Measurements from ENCODE around the gene TBC1D16. TPM values are rescaled to one million over a fixed set of nuclear protein-coding genes. Genes with fewer than 3 reads are reported as not detected.

Gene TBC1D16
- total RNA-seq, 3 donors from 2014 or later (not counting 1 experiment from before 2014, with no cell fraction given): 0.49 to 1.00 (median 0.65) TPM

DNA sequence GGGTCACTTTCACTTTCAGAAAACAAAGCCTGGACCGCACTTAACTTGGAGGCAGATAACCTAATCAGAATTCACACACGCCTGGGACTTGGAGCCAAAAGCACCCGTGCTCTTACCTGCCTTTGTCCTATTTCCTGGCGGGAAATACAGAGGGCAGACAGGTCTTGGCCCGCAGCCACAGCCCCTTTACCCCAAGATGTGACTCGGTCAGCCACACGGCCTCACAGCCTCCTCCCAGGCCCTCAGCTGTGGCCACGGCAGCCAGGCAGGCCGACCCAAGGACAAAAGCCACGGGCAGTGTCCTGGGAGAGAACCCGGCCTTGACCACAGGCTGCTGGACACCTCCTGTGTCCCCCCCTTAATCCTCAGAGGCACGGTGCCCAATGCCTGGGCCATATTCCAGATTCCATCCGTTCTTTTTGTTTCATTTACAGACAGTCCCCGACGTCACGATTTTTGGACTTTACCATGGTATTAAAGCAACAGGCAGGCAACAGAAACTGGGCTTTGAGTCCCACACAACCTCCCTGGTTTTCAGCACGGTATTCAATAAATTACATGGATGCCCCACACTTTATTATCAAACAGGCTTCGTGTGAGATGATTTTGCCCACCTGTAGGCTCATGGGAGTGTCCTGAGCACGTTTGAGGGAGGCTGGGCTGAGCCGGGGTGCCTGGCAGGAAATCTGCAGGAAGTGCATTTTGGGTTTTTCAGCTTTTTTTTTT, 35.6 kb upstream of the TBC1D16 start:
- Histone ChIP-seq H3K9me3 (ENCODE audit: control insufficient read depth, insufficient read depth, low read length) (no peaks in the 10 kb centered on the region), H3K4me3 (ENCODE audit: low read length) (no peak overlapping the region), H3K36me3 (ENCODE audit: control insufficient read depth, insufficient read depth, low read length) (no peaks in the 10 kb centered on the region), H3K27me3 (ENCODE audit: control insufficient read depth, insufficient read depth, low read length) (no peaks in the 10 kb centered on the region), H3K4me1 (ENCODE audit: control insufficient read depth, insufficient read depth, low read length) (no peaks in the 10 kb centered on the region), H3K27ac (ENCODE audit: low read length) (no peak overlapping the region)
- ATAC-seq: no peak
- Mint-ChIP-seq H3K27ac (no peak overlapping the region), H3K27me3 (ENCODE audit: low read depth in 2 of 2) (peaks cover 0 to 10% of the 10 kb centered on the region in 2 donors), H3K9me3 (no peaks in the 10 kb centered on the region), H3K4me3 (no peak overlapping the region), H3K4me1 (peaks cover 0 to 11% of the 10 kb centered on the region in 2 donors), H3K36me3 (no peaks in the 10 kb centered on the region)
- DNase-seq: no peak
- TF ChIP-seq CTCF (IDR thresholded peaks at IDR 0.05): no peak
- WGBS (ENCODE audit: insufficient coverage): 51% methylated on average over 20 of the region's 20 CpGs
- intact Hi-C loops (cut with micrococcal nuclease): no loop called here

DNA sequence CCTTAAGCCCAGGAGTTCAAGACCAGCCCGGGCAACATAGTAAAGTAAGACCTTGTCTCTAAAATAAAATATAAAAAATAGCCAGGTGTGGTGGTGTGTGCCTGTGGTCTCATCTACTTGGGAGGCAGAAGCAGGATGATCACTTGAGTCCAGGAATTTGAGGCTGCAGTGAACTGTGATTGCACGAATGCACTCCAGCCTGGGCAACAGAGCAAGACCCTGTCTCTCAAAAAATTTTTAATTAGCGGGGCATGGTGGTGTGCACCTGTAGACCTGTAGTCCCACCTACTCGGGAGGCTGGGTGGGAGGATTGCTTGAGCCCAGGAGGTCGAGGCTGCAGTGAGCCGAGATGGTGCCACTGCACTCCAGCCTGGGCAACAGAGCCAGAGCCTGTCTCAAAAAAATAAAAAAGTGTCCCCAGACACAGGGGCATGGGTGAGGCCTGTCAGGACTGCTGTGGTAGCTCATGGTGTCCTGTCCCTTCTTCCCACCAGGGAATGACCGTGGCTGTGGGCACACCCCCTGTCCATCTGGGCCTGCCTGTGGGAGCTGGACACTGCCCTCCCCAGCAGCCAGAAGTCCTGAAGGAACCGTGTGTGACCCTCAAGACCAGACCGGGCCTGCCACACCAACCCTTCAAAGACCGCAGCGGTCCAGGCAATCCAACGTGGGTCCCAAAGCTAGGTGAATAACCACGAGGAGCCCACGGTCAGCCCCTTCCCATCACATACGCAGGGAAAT, 34.9 kb upstream of the TBC1D16 start:
- Mint-ChIP-seq H3K4me3 (no peak overlapping the region), H3K27ac (no peak overlapping the region), H3K36me3 (no peaks in the 10 kb centered on the region), H3K4me1 (peaks cover 0 to 11% of the 10 kb centered on the region in 2 donors), H3K9me3 (no peaks in the 10 kb centered on the region), H3K27me3 (ENCODE audit: low read depth in 2 of 2) (peaks cover 0 to 10% of the 10 kb centered on the region in 2 donors)
- H3K4me3 ChIP-seq (ENCODE audit: low read length): no peak overlapping the region
- no peaks in the 10 kb centered on the region for H3K36me3 ChIP-seq (ENCODE audit: control insufficient read depth, insufficient read depth, low read length)
- intact Hi-C loops (cut with micrococcal nuclease): no loop called here
- no peak overlapping the region for H3K27ac ChIP-seq (ENCODE audit: low read length)
- no peak for TF ChIP-seq CTCF (IDR thresholded peaks at IDR 0.05)
- no peaks in the 10 kb centered on the region for H3K27me3 ChIP-seq (ENCODE audit: control insufficient read depth, insufficient read depth, low read length)
- no peak for ATAC-seq
- H3K4me1 ChIP-seq (ENCODE audit: control insufficient read depth, insufficient read depth, low read length): no peaks in the 10 kb centered on the region
- no peaks in the 10 kb centered on the region for H3K9me3 ChIP-seq (ENCODE audit: control insufficient read depth, insufficient read depth, low read length)
- DNase-seq: no peak
- WGBS (ENCODE audit: insufficient coverage): 73% methylated on average over 15 of the region's 15 CpGs

DNA sequence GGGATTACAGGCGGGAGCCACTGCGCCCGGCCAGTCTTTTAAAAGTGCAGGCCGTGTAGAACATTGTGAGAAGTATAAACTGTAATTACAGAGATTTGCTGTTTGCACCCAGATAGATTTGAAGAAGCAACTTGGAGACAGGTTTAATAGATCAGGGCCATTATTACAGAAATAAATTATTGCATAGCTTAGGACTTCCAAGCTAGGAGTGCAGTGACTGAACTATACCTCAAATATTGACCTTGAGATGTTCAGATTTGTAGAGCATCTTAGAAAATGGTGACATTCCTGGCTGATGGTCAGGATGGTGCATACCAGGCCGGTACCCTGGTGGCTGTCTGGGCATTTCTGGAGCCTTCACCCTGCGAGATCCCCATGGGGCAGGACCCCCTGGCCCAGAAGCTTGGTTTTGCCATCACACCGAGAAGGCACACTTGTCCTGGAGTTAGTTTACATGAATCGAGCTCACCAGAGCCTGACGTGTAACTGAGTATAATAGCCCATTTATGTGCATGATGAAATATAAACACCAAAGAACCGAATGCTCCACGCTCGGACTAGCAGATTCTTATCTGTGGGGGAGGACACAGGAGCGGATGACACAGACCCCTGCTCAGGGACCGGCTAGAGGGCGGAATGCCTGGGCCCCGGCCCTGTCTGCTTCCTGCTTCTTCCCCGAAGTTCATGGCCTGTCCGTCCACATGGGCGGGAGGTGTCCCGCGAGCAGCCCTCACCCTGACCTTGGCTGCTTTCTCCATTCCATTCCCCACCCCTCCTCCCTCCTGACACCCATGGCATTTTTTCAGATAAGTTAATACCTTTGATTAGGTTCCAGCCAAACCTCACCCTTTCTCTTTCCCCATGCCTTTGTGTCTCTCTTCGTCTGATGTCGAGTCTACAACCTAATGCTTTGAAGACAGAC, 32.9 kb upstream of the TBC1D16 start:
- no peaks in the 10 kb centered on the region for H3K27me3 ChIP-seq (ENCODE audit: control insufficient read depth, insufficient read depth, low read length)
- Mint-ChIP-seq H3K36me3 (no peaks in the 10 kb centered on the region), H3K9me3 (no peaks in the 10 kb centered on the region), H3K4me1 (peaks cover 0 to 11% of the 10 kb centered on the region in 2 donors), H3K4me3 (no peak overlapping the region), H3K27ac (no peak overlapping the region), H3K27me3 (ENCODE audit: low read depth in 2 of 2) (peaks cover 0 to 10% of the 10 kb centered on the region in 2 donors)
- DNase-seq: no peak
- WGBS (ENCODE audit: insufficient coverage): 92% methylated on average over 23 of the region's 23 CpGs
- no peaks in the 10 kb centered on the region for H3K4me1 ChIP-seq (ENCODE audit: control insufficient read depth, insufficient read depth, low read length)
- ATAC-seq: no peak
- intact Hi-C loops (cut with micrococcal nuclease): no loop called here
- no peak overlapping the region for H3K4me3 ChIP-seq (ENCODE audit: low read length)
- no peak for TF ChIP-seq CTCF (IDR thresholded peaks at IDR 0.05)
- H3K9me3 ChIP-seq (ENCODE audit: control insufficient read depth, insufficient read depth, low read length): no peaks in the 10 kb centered on the region
- H3K27ac ChIP-seq (ENCODE audit: low read length): no peak overlapping the region
- no peaks in the 10 kb centered on the region for H3K36me3 ChIP-seq (ENCODE audit: control insufficient read depth, insufficient read depth, low read length)
